Nephron (organoid): ENCODE measurements around the gene CA12.
A peak's percentile ranks its signal among the peaks of the same experiment; 100 is the strongest.

Experiments
- H3K27ac Mint-ChIP-seq, 3 experiments: 2 replicates each; pipeline ENCODE4 v1.8.0; 2020; ENCODE audit warnings: mixed read lengths in 3 of 3, mild to moderate bottlenecking in 2 of 3, moderate library complexity in 1 of 3
- H3K27me3 Mint-ChIP-seq: 2 replicates; pipeline ENCODE4 v1.8.0; 2021; ENCODE audit warnings: low read depth, mild to moderate bottlenecking, moderate library complexity, mixed read lengths
- H3K36me3 Mint-ChIP-seq: 2 replicates; pipeline ENCODE4 v1.8.0; 2020; ENCODE audit warnings: low read depth, mixed read lengths
- H3K4me1 Mint-ChIP-seq: 2 replicates; pipeline ENCODE4 v1.8.0; 2020; ENCODE audit warnings: mixed read lengths
- H3K4me3 Mint-ChIP-seq, 3 experiments: 2 replicates each; pipeline ENCODE4 v1.8.0; 2020; ENCODE audit warnings: mild to moderate bottlenecking in 3 of 3, mixed read lengths in 3 of 3, moderate library complexity in 2 of 3
- H3K9me3 Mint-ChIP-seq: 2 replicates; pipeline ENCODE4 v1.8.0; 2020; ENCODE audit warnings: mixed read lengths
- CTCF ChIP-seq, 3 experiments: fragments of 200-600 bp; sonication (generic); IDR thresholded peaks; one replicate each; pipeline ENCODE4 v1.5.0; 2021; ENCODE audit warnings: antibody characterized with exemption in 3 of 3; ENCODE audit not compliant: unreplicated experiment in 3 of 3

CA12 gene

GRCh38 chr15:63339006-63339766 is 42.5 kb downstream of the CA12 start:
- H3K4me3 Mint-ChIP-seq, result no peak overlapping the region
- no peak for TF ChIP-seq CTCF (IDR thresholded peaks at IDR 0.05; ENCODE audit: unreplicated experiment in 3 of 3)
- H3K36me3 Mint-ChIP-seq, result peaks cover 3% of the 10 kb centered on the region
- H3K9me3 Mint-ChIP-seq, result no peaks in the 10 kb centered on the region
- H3K27me3 Mint-ChIP-seq, result peaks cover 32% of the 10 kb centered on the region
- peaks cover 16% of the 10 kb centered on the region for H3K4me1 Mint-ChIP-seq
- peak overlapping the region in 2 of 3 experiments; percentile 47 to 71 for H3K27ac Mint-ChIP-seq

- Mint-ChIP-seq H3K36me3 (peaks cover 3% of the 10 kb centered on the region), H3K27ac (peak overlapping the region in 2 of 3 experiments; percentile 47 to 71), H3K27me3 (peaks cover 32% of the 10 kb centered on the region), H3K9me3 (no peaks in the 10 kb centered on the region), H3K4me1 (peaks cover 11% of the 10 kb centered on the region), H3K4me3 (no peak overlapping the region)
- TF ChIP-seq CTCF (IDR thresholded peaks at IDR 0.05; ENCODE audit: unreplicated experiment in 3 of 3), result no peak
Measured at GRCh38 chr15:63338170-63338569, 43.5 kb downstream of the CA12 start.

GRCh38 chr15:63337046-63337445 is 44.6 kb downstream of the CA12 start:
- Mint-ChIP-seq H3K27ac (no peak overlapping the region), H3K4me1 (peaks cover 13% of the 10 kb centered on the region), H3K27me3 (peaks cover 35% of the 10 kb centered on the region), H3K4me3 (no peak overlapping the region), H3K9me3 (no peaks in the 10 kb centered on the region), H3K36me3 (peaks cover 3% of the 10 kb centered on the region)
- no peak for TF ChIP-seq CTCF (IDR thresholded peaks at IDR 0.05; ENCODE audit: unreplicated experiment in 3 of 3)

- no peaks in the 10 kb centered on the region for H3K36me3 Mint-ChIP-seq
- no peak overlapping the region for H3K27ac Mint-ChIP-seq
- peaks cover 16% of the 10 kb centered on the region for H3K4me1 Mint-ChIP-seq
- no peak for TF ChIP-seq CTCF (IDR thresholded peaks at IDR 0.05; ENCODE audit: unreplicated experiment in 3 of 3)
- H3K27me3 Mint-ChIP-seq, result peaks cover 29% of the 10 kb centered on the region
- H3K9me3 Mint-ChIP-seq, result no peaks in the 10 kb centered on the region
- H3K4me3 Mint-ChIP-seq, result no peak overlapping the region
Measured at GRCh38 chr15:63335543-63336240, 46.0 kb downstream of the CA12 start.

GRCh38 chr15:63334821-63335220 is 46.8 kb downstream of the CA12 start:
- H3K9me3 Mint-ChIP-seq, result no peaks in the 10 kb centered on the region
- no peak overlapping the region for H3K27ac Mint-ChIP-seq
- H3K36me3 Mint-ChIP-seq, result no peaks in the 10 kb centered on the region
- no peak overlapping the region for H3K4me3 Mint-ChIP-seq
- no peak for TF ChIP-seq CTCF (IDR thresholded peaks at IDR 0.05; ENCODE audit: unreplicated experiment in 3 of 3)
- peaks cover 14% of the 10 kb centered on the region for H3K4me1 Mint-ChIP-seq
- H3K27me3 Mint-ChIP-seq, result peaks cover 20% of the 10 kb centered on the region
